Measurements from ENCODE around the gene PFDN6.
A peak's percentile ranks its signal among the peaks of the same experiment; 100 is the strongest.

Gene PFDN6

GRCh38 chr6:33295621-33296369, 6.4 kb downstream of the PFDN6 start:
- DNase-seq, result no peak

GRCh38 chr6:33296797-33297405, 7.5 kb downstream of the PFDN6 start:
- DNase-seq, result no peak

- DNase-seq, result no peak
Measured at GRCh38 chr6:33297406-33297955, 8.1 kb downstream of the PFDN6 start.

- peak; percentile 54 for DNase-seq
Measured at GRCh38 chr6:33297956-33298772, 8.8 kb downstream of the PFDN6 start.

- DNase-seq, result peak; percentile 55
Measured at GRCh38 chr6:33298773-33299236, 9.4 kb downstream of the PFDN6 start, which contains the start of gene RGL2. Gene RGL2, minus strand, starts transcription at chr6:33298942. Its CDS starts 332 bp downstream, at chr6:33298610.

GRCh38 chr6:33299237-33299944, 10.0 kb downstream of the PFDN6 start:
- DNase-seq, result peak; percentile 93

GRCh38 chr6:33301877-33302276, 12.5 kb downstream of the PFDN6 start:
- DNase-seq, result no peak

- DNase-seq, result no peak
Measured at GRCh38 chr6:33304216-33304615, 14.8 kb downstream of the PFDN6 start.

- no peak for DNase-seq
Measured at GRCh38 chr6:33305052-33305451, 15.7 kb downstream of the PFDN6 start.

GRCh38 chr6:33306356-33306755, 17.0 kb downstream of the PFDN6 start:
- DNase-seq, result no peak

GRCh38 chr6:33312361-33313104, 23.1 kb downstream of the PFDN6 start:
- DNase-seq, result peak; percentile 80

GRCh38 chr6:33313105-33313708, 23.8 kb downstream of the PFDN6 start:
- DNase-seq, result no peak

- DNase-seq, result peak; percentile 79
Measured at GRCh38 chr6:33313709-33314514, 24.5 kb downstream of the PFDN6 start, which contains the start of gene TAPBP. Gene TAPBP, minus strand, starts transcription at chr6:33314078. Its CDS starts 37 bp downstream, at chr6:33314041.

GRCh38 chr6:33314515-33314942, 25.1 kb downstream of the PFDN6 start:
- DNase-seq, result peak; percentile 68

GRCh38 chr6:33314943-33315792, 25.8 kb downstream of the PFDN6 start:
- DNase-seq, result no peak

- no peak for DNase-seq
Measured at GRCh38 chr6:33315793-33316602, 26.6 kb downstream of the PFDN6 start.

GRCh38 chr6:33316603-33317418, 27.4 kb downstream of the PFDN6 start:
- no peak for DNase-seq

GRCh38 chr6:33317419-33317668, 27.9 kb downstream of the PFDN6 start:
- no peak for DNase-seq

Measured in T-helper 9 cell (primary cell).